Keratinocyte (primary cell): Measurements from ENCODE around the gene C3orf70. TPM values are rescaled to one million over a fixed set of nuclear protein-coding genes. Genes with fewer than 3 reads are reported as not detected.

Experiments
- DNase-seq: peaks from one replicate; pipeline ENCODE4 v3.0.0-alpha.2; 2011; ENCODE audit warnings: low read depth, missing footprints, low spot score
- FAIRE-seq: peaks from 2 replicates; lab custom pipeline; 2011; peaks lifted over from hg19 to GRCh38; lab: Jason Lieb, UNC
- H2AFZ ChIP-seq: 2 replicates; pipeline ENCODE4 v1.6.0; 2012; ENCODE audit warnings: low read length, control low read depth, inconsistent platforms; ENCODE audit not compliant: control insufficient read depth
- H3K27ac ChIP-seq: 2 replicates; pipeline ENCODE4 v1.5.1; 2011; ENCODE audit warnings: low read length; ENCODE audit not compliant: control insufficient read depth, insufficient read depth
- H3K27me3 ChIP-seq: 3 replicates; pipeline ENCODE4 v1.6.0; 2011; ENCODE audit warnings: low read length; ENCODE audit not compliant: control insufficient read depth, insufficient read depth; ENCODE audit errors: extremely low read depth
- H3K36me3 ChIP-seq, 2 experiments: 2 replicates in 1 of 2; 3 replicates in 1 of 2; pipeline ENCODE4 v1.5.1; 2011; ENCODE audit warnings: low read length in 2 of 2, mild to moderate bottlenecking in 1 of 2; ENCODE audit not compliant: control insufficient read depth in 2 of 2, insufficient read depth in 2 of 2; ENCODE audit errors: extremely low read depth in 1 of 2
- H3K4me1 ChIP-seq: 3 replicates; pipeline ENCODE4 v1.5.1; 2011; ENCODE audit warnings: low read length; ENCODE audit not compliant: control insufficient read depth, insufficient read depth; ENCODE audit errors: extremely low read depth
- H3K4me2 ChIP-seq: 3 replicates; pipeline ENCODE4 v1.6.0; 2011; ENCODE audit warnings: low read depth, low read length; ENCODE audit not compliant: control insufficient read depth, insufficient read depth; ENCODE audit errors: extremely low read depth
- H3K4me3 ChIP-seq, 3 experiments: fragments of 200-600 bp in 1 of 3; sonication (generic) in 1 of 3; 2 replicates in 2 of 3; 3 replicates in 1 of 3; pipeline ENCODE4 v1.5.1; 2011 to 2016; ENCODE audit warnings: low read length in 3 of 3, mild to moderate bottlenecking in 3 of 3, control low read depth in 2 of 3, inconsistent platforms in 1 of 3, low read depth in 1 of 3, mixed read lengths in 1 of 3, mixed run types in 1 of 3, moderate library complexity in 1 of 3; ENCODE audit not compliant: control insufficient read depth in 2 of 3, insufficient read depth in 2 of 3; ENCODE audit errors: extremely low read depth in 1 of 3
- H3K79me2 ChIP-seq: 2 replicates; pipeline ENCODE4 v1.6.0; 2012; ENCODE audit warnings: low read length; ENCODE audit not compliant: control insufficient read depth, insufficient read depth
- H3K9ac ChIP-seq: 3 replicates; pipeline ENCODE4 v1.6.0; 2011; ENCODE audit warnings: low read length; ENCODE audit not compliant: control insufficient read depth, insufficient read depth; ENCODE audit errors: extremely low read depth
- H3K9me1 ChIP-seq: 3 replicates; pipeline ENCODE4 v1.6.0; 2011; ENCODE audit warnings: low read length; ENCODE audit not compliant: control insufficient read depth, insufficient read depth; ENCODE audit errors: extremely low read depth
- H3K9me3 ChIP-seq: 2 replicates; pipeline ENCODE4 v1.5.1; 2012; ENCODE audit warnings: low read depth, low read length; ENCODE audit not compliant: control insufficient read depth
- H4K20me1 ChIP-seq: 3 replicates; pipeline ENCODE4 v1.6.0; 2011; ENCODE audit warnings: low read length; ENCODE audit not compliant: control insufficient read depth, insufficient read depth; ENCODE audit errors: extremely low read depth
- EZH2 ChIP-seq: IDR thresholded peaks from one replicate; pipeline ENCODE4 v1.6.1; 2012; ENCODE audit warnings: inconsistent platforms, mild to moderate bottlenecking, low read length, moderate library complexity
- dilution Hi-C: fragments of 300-500 bp; cut with MboI; formaldehyde crosslinking; loops from one replicate; pipeline ENCODE4 v1.7.0; 2020; ENCODE audit warnings: low sequenced_read_pairs; ENCODE audit not compliant: extremely low pct_ligation_motif_present
- polyA plus RNA-seq, 5 experiments: library from polyadenylated mRNA; depleted of rRNA in 3 of 5; stranded (reverse) in 3 of 5; stranded (forward) in 1 of 5; unstranded in 1 of 5; fragments of >200 nt; gene quantifications; 1 replicate in 1 of 5; 2 replicates in 3 of 5; 3 replicates in 1 of 5; pipeline versions ENCODE4 v1.2.1 to v1.2.3, GENCODE V29; 2011 to 2012; ENCODE audit warnings: missing spikeins in 2 of 5, low read depth in 1 of 5, low replicate concordance in 1 of 5
- TF ChIP-seq, protein P1 (sequence below), 3 experiments: IDR thresholded peaks in 1 of 3; conservative IDR thresholded peaks in 1 of 3; optimal IDR thresholded peaks in 1 of 3; 2 replicates in 2 of 3; 3 replicates in 1 of 3; pipeline versions ENCODE3 to v1.5.1; 2011; ENCODE audit warnings: low read length in 3 of 3, mild to moderate bottlenecking in 3 of 3, moderate library complexity in 2 of 3, control low read depth in 1 of 3, inconsistent platforms in 1 of 3; ENCODE audit not compliant: insufficient read depth in 2 of 3; ENCODE audit errors: extremely low read depth in 1 of 3

C3orf70 gene
- polyA plus RNA-seq, 1 donor (not counting 4 experiments of a cell fraction or from before 2014, with no cell fraction given): not detected

GRCh38 chr3:185057829-185058228 is 95.0 kb downstream of the C3orf70 start:
- Histone ChIP-seq H3K4me3 (no peak overlapping the region), H3K4me2 (no peak overlapping the region), H3K36me3 (peaks cover 0 to 1% of the 10 kb centered on the region in 2 experiments), H3K4me1 (no peaks in the 10 kb centered on the region), H3K9ac (no peak overlapping the region), H3K9me3 (no peaks in the 10 kb centered on the region), H3K27me3 (no peaks in the 10 kb centered on the region), H3K79me2 (no peaks in the 10 kb centered on the region), H3K9me1 (no peaks in the 10 kb centered on the region), H4K20me1 (no peaks in the 10 kb centered on the region), H3K27ac (no peak overlapping the region), H2AFZ (no peak overlapping the region)
- FAIRE-seq (no peak), DNase-seq (no peak)
- no peak for TF ChIP-seq EZH2
- TF ChIP-seq, protein P1, sequence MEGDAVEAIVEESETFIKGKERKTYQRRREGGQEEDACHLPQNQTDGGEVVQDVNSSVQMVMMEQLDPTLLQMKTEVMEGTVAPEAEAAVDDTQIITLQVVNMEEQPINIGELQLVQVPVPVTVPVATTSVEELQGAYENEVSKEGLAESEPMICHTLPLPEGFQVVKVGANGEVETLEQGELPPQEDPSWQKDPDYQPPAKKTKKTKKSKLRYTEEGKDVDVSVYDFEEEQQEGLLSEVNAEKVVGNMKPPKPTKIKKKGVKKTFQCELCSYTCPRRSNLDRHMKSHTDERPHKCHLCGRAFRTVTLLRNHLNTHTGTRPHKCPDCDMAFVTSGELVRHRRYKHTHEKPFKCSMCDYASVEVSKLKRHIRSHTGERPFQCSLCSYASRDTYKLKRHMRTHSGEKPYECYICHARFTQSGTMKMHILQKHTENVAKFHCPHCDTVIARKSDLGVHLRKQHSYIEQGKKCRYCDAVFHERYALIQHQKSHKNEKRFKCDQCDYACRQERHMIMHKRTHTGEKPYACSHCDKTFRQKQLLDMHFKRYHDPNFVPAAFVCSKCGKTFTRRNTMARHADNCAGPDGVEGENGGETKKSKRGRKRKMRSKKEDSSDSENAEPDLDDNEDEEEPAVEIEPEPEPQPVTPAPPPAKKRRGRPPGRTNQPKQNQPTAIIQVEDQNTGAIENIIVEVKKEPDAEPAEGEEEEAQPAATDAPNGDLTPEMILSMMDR (optimal IDR thresholded peaks at IDR 0.05 in 1 of 3, IDR thresholded peaks at IDR 0.05 in 1 of 3, conservative IDR thresholded peaks at IDR 0.05 in 1 of 3; ENCODE audit: extremely low read depth in 1 of 3, insufficient read depth in 2 of 3, low read length in 3 of 3): no peak
- dilution Hi-C loops: no loop called here

DNA sequence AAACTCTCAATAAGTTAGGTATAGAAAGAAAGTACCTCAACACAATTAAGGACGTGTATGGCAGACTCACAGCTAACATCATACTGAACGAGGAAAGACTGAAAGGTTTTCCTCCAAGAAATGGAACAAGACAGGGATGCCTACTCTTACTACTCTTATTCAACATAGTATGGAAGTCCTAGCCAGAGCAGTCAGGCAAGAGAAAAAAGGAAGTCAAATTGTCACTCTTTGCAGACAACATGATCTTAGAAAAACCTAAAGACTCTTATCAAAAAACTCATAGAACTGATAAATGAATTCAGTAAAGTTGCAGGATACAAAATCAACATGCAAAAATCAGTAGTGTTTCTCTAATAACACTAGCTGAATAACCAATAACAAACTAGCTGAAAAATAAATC is 96.0 kb downstream of the C3orf70 start:
- H3K27me3 ChIP-seq: no peaks in the 10 kb centered on the region
- no peak overlapping the region for H3K4me3 ChIP-seq
- no peaks in the 10 kb centered on the region for H3K4me1 ChIP-seq
- no peaks in the 10 kb centered on the region for H4K20me1 ChIP-seq
- H3K36me3 ChIP-seq: peaks cover 1 to 4% of the 10 kb centered on the region in 2 experiments
- no peak overlapping the region for H3K27ac ChIP-seq
- H3K79me2 ChIP-seq: no peaks in the 10 kb centered on the region
- FAIRE-seq (no peak), DNase-seq (no peak)
- TF ChIP-seq, protein P1 (optimal IDR thresholded peaks at IDR 0.05 in 1 of 3, IDR thresholded peaks at IDR 0.05 in 1 of 3, conservative IDR thresholded peaks at IDR 0.05 in 1 of 3; ENCODE audit: extremely low read depth in 1 of 3, insufficient read depth in 2 of 3, low read length in 3 of 3): no peak
- no peak for TF ChIP-seq EZH2
- H3K9me1 ChIP-seq: no peaks in the 10 kb centered on the region
- H3K9ac ChIP-seq: no peak overlapping the region
- no peaks in the 10 kb centered on the region for H3K9me3 ChIP-seq
- H2AFZ ChIP-seq: no peak overlapping the region
- H3K4me2 ChIP-seq: no peak overlapping the region
- dilution Hi-C loops: no loop called here
